NCI-H2029 treated with DMSO at 0.1 percent for 48 hours (cell line): ENCODE measurements around the gene KLHL33.

Experiments
- DNase-seq: peaks from one replicate; lab custom pipeline; 2025; lab: John Stamatoyannopoulos, UW

KLHL33 gene

GRCh38 chr14:20416223-20416622, 19.7 kb downstream of the KLHL33 start:
- no peak for DNase-seq

- DNase-seq: peak; percentile 53
Measured at GRCh38 chr14:20415782-20416206, 20.2 kb downstream of the KLHL33 start.

- DNase-seq: no peak
Measured at GRCh38 chr14:20413744-20414082, 22.3 kb downstream of the KLHL33 start.

GRCh38 chr14:20412876-20413743, 22.9 kb downstream of the KLHL33 start, which contains the start of gene TEP1:
Gene TEP1 (minus strand): TSS chr14:20413501. CDS start chr14:20408439, 5,062 bp downstream.
- DNase-seq: peak; percentile 72

- no peak for DNase-seq
Measured at GRCh38 chr14:20412411-20412810, 23.6 kb downstream of the KLHL33 start.

- DNase-seq: no peak
Measured at GRCh38 chr14:20409226-20409625, 26.7 kb downstream of the KLHL33 start.

- no peak for DNase-seq
Measured at GRCh38 chr14:20403521-20403920, 32.4 kb downstream of the KLHL33 start.

- no peak for DNase-seq
Measured at GRCh38 chr14:20400965-20401593, 34.9 kb downstream of the KLHL33 start.

- no peak for DNase-seq
Measured at GRCh38 chr14:20400589-20400964, 35.4 kb downstream of the KLHL33 start.

- DNase-seq: no peak
Measured at GRCh38 chr14:20397511-20397910, 38.5 kb downstream of the KLHL33 start.

GRCh38 chr14:20391505-20391904, 44.5 kb downstream of the KLHL33 start:
- no peak for DNase-seq

GRCh38 chr14:20388159-20388558, 47.8 kb downstream of the KLHL33 start:
- DNase-seq: no peak

- no peak for DNase-seq
Measured at GRCh38 chr14:20387576-20387975, 48.4 kb downstream of the KLHL33 start.

- no peak for DNase-seq
Measured at GRCh38 chr14:20386276-20386855, 49.6 kb downstream of the KLHL33 start.

- no peak for DNase-seq
Measured at GRCh38 chr14:20384886-20385285, 51.1 kb downstream of the KLHL33 start.

- DNase-seq: no peak
Measured at GRCh38 chr14:20384321-20384720, 51.6 kb downstream of the KLHL33 start.

- no peak for DNase-seq
Measured at GRCh38 chr14:20383636-20384035, 52.3 kb downstream of the KLHL33 start.

- no peak for DNase-seq
Measured at GRCh38 chr14:20383032-20383431, 52.9 kb downstream of the KLHL33 start.

GRCh38 chr14:20382526-20382925, 53.4 kb downstream of the KLHL33 start:
- DNase-seq: no peak

- no peak for DNase-seq
Measured at GRCh38 chr14:20381341-20381740, 54.6 kb downstream of the KLHL33 start.

GRCh38 chr14:20380681-20381080, 55.3 kb downstream of the KLHL33 start:
- no peak for DNase-seq

- no peak for DNase-seq
Measured at GRCh38 chr14:20379743-20380142, 56.2 kb downstream of the KLHL33 start.

GRCh38 chr14:20377171-20377570, 58.8 kb downstream of the KLHL33 start:
- DNase-seq: no peak
